Measurements from ENCODE around the gene NDUFAF8.

The NDUFAF8 gene

GRCh38 chr17:81261582-81262336, 22.6 kb downstream of the NDUFAF8 start:
- no peak overlapping the region for H3K4me3 ChIP-seq (replicated peaks; ENCODE audit: low read depth, low read length)
- peaks cover 54% of the 10 kb centered on the region for H3K36me3 ChIP-seq (ENCODE audit: control insufficient read depth, insufficient read depth, low read length)
- no peaks in the 10 kb centered on the region for H3K27me3 ChIP-seq (replicated peaks; ENCODE audit: control insufficient read depth, insufficient read depth, low read length)
- DNase-seq (ENCODE audit: extremely low read depth, insufficient read length), result no peak
- TF ChIP-seq CTCF (IDR thresholded peaks at IDR 0.05; ENCODE audit: insufficient read depth, low read length, poor library complexity, severe bottlenecking), result no peak

- Histone ChIP-seq H3K4me3 (replicated peaks; ENCODE audit: low read depth, low read length) (no peak overlapping the region), H3K27me3 (replicated peaks; ENCODE audit: control insufficient read depth, insufficient read depth, low read length) (no peaks in the 10 kb centered on the region), H3K36me3 (ENCODE audit: control insufficient read depth, insufficient read depth, low read length) (peaks cover 51% of the 10 kb centered on the region)
- DNase-seq (ENCODE audit: extremely low read depth, insufficient read length), result no peak
- no peak for TF ChIP-seq CTCF (IDR thresholded peaks at IDR 0.05; ENCODE audit: insufficient read depth, low read length, poor library complexity, severe bottlenecking)
These were observed 24.5 kb downstream of the NDUFAF8 start for GRCh38 chr17:81263371-81264181.

DNA sequence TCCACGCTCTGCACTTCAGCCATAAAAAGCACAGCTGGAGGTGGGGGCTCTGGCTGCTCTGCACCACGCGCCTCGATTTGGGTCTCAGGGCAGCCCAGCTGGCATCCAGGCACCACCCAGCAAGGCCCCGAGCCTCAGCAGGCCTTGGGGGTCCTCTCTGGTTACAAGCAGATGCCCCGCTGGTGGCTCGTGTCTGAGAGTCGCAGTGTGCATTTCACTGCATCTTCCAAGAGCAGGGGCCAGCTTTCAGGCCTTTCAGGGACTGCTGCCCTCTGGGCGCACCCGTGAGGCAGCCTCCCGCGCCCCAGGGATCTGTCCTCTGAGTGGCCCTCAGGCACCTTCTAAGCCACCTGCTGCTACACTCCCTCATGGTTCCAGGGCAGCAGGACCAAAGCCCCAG, 25.5 kb downstream of the NDUFAF8 start:
- no peak overlapping the region for H3K4me3 ChIP-seq (replicated peaks; ENCODE audit: low read depth, low read length)
- no peak for TF ChIP-seq CTCF (IDR thresholded peaks at IDR 0.05; ENCODE audit: insufficient read depth, low read length, poor library complexity, severe bottlenecking)
- no peaks in the 10 kb centered on the region for H3K27me3 ChIP-seq (replicated peaks; ENCODE audit: control insufficient read depth, insufficient read depth, low read length)
- H3K36me3 ChIP-seq (ENCODE audit: control insufficient read depth, insufficient read depth, low read length), result peaks cover 43% of the 10 kb centered on the region
- no peak for DNase-seq (ENCODE audit: extremely low read depth, insufficient read length)

DNA sequence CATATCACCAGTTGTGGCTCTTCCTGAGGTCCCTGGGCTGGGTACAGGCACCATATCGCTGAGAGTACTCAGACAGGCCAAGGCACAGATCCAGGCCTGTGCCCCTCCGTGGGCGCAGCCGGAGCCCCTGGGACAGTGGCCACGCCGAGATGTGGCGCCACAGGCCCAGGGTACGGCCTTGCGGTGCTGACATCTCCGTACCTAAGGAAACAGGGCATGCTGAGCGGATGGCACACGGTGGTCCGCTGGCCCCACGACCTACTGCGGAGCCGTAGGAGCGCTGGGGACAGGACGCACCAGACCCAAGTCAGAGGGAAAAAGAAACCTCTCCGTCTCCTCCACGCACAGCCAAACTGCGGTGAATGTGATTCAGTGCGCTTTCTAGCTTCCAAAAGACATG, 26.5 kb downstream of the NDUFAF8 start:
- no peak overlapping the region for H3K4me3 ChIP-seq (replicated peaks; ENCODE audit: low read depth, low read length)
- DNase-seq (ENCODE audit: extremely low read depth, insufficient read length), result no peak
- H3K27me3 ChIP-seq (replicated peaks; ENCODE audit: control insufficient read depth, insufficient read depth, low read length), result no peaks in the 10 kb centered on the region
- peaks cover 41% of the 10 kb centered on the region for H3K36me3 ChIP-seq (ENCODE audit: control insufficient read depth, insufficient read depth, low read length)
- no peak for TF ChIP-seq CTCF (IDR thresholded peaks at IDR 0.05; ENCODE audit: insufficient read depth, low read length, poor library complexity, severe bottlenecking)

GRCh38 chr17:81267390-81268067, 28.4 kb downstream of the NDUFAF8 start:
- DNase-seq (ENCODE audit: extremely low read depth, insufficient read length), result no peak
- H3K36me3 ChIP-seq (ENCODE audit: control insufficient read depth, insufficient read depth, low read length), result peaks cover 38% of the 10 kb centered on the region
- no peaks in the 10 kb centered on the region for H3K27me3 ChIP-seq (replicated peaks; ENCODE audit: control insufficient read depth, insufficient read depth, low read length)
- H3K4me3 ChIP-seq (replicated peaks; ENCODE audit: low read depth, low read length), result no peak overlapping the region
- TF ChIP-seq CTCF (IDR thresholded peaks at IDR 0.05; ENCODE audit: insufficient read depth, low read length, poor library complexity, severe bottlenecking), result no peak

Data from GM06990 (cell line).